NCI-H446 treated with DMSO at 0.1 percent for 48 hours (cell line): Measurements from ENCODE around the gene CYTH4.
"Not testable (repeated sequence)": the region's sequence is repeated elsewhere in the genome, so short reads cannot be mapped to it uniquely, and the experiment has no call there.

Experiments
- DNase-seq: peaks from one replicate; lab custom pipeline; 2025; lab: John Stamatoyannopoulos, UW

CYTH4 gene

GRCh38 chr22:37282385-37282677 lies at the start of gene CYTH4:
TSS of gene CYTH4 (plus strand) at chr22:37282508. CDS start at chr22:37282570, 62 bp downstream.
- DNase-seq = no peak

- not testable (repeated sequence) for DNase-seq
Measured at GRCh38 chr22:37233371-37233750, 48.9 kb upstream of the CYTH4 start.

- DNase-seq = no peak
Measured at GRCh38 chr22:37233751-37234631, 48.3 kb upstream of the CYTH4 start.

GRCh38 chr22:37234736-37235711 lies 47.3 kb upstream of the CYTH4 start:
- no peak for DNase-seq

GRCh38 chr22:37235897-37236607 lies 46.3 kb upstream of the CYTH4 start:
- no peak for DNase-seq

- no peak for DNase-seq
Measured at GRCh38 chr22:37237371-37238268, 44.7 kb upstream of the CYTH4 start.

- no peak for DNase-seq
Measured at GRCh38 chr22:37239336-37240239, 42.7 kb upstream of the CYTH4 start.

- DNase-seq = no peak
Measured at GRCh38 chr22:37240240-37240940, 41.9 kb upstream of the CYTH4 start.

- DNase-seq = no peak
Measured at GRCh38 chr22:37240941-37241320, 41.4 kb upstream of the CYTH4 start.

- DNase-seq = no peak
Measured at GRCh38 chr22:37241351-37242142, 40.8 kb upstream of the CYTH4 start.

GRCh38 chr22:37242395-37242918 lies 39.9 kb upstream of the CYTH4 start:
- DNase-seq = no peak

- DNase-seq = no peak
Measured at GRCh38 chr22:37243402-37244113, 38.8 kb upstream of the CYTH4 start.

GRCh38 chr22:37244114-37244921 lies 38.0 kb upstream of the CYTH4 start, which contains the start of gene RAC2:
TSS of gene RAC2 (minus strand) at chr22:37244269. CDS start at chr22:37244148, 121 bp downstream.
- DNase-seq = no peak

GRCh38 chr22:37244922-37245722 lies 37.2 kb upstream of the CYTH4 start:
- no peak for DNase-seq

- DNase-seq = no peak
Measured at GRCh38 chr22:37245740-37246139, 36.6 kb upstream of the CYTH4 start.

GRCh38 chr22:37248251-37248650 lies 34.1 kb upstream of the CYTH4 start:
- no peak for DNase-seq
